Left hindlimb (tissue), 1 donor: ENCODE measurements around the gene FETUB.

Experiments used
- DNase-seq: peaks from one replicate; pipeline ENCODE4 v3.0.0-alpha.2; 2018

The FETUB gene

GRCh38 chr3:186638259-186638658 is 1.9 kb upstream of the FETUB start:
- DNase-seq = no peak

GRCh38 chr3:186640473-186640818 is 247 bp downstream of the FETUB start:
- no peak for DNase-seq

GRCh38 chr3:186640929-186641328 is 730 bp downstream of the FETUB start:
- no peak for DNase-seq

DNA sequence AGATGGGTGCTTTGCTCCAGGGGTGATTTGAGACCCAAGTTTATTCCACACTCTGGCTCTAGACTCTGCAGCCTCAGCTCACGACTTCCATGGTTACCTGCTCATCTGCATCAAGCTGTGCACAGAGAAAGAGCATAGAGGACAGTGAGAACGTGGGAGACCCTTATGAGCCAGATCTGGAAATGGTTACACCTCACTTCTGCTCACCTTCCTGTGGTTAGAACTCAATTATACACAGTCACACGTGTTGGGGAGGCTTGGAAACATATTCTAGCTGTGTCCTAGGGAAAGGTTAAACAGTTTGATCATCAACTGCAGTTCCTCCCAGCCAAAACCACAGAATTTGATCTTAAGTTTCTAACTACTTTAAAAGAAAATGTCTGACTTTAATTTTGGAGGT is 1.8 kb downstream of the FETUB start:
- no peak for DNase-seq

DNA sequence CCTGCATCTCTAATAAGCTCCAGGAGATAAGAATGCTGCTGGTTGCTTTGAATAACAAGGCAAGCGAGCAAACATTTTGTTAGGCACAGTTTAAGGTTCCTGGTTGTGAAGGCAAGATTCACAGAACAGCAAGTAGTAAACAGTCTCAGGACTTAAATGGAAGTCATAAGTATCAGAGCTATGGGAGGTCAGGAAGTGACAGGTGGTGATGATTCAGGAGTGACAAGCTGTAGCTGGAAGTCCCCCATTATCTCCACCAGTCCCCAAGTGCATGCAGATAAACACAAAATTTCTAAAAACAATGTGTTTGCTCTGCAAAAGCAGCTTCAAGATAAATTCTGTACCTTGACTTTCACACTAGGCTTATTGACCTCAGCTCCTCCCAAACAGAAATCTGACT is 3.3 kb downstream of the FETUB start:
- DNase-seq = no peak

DNA sequence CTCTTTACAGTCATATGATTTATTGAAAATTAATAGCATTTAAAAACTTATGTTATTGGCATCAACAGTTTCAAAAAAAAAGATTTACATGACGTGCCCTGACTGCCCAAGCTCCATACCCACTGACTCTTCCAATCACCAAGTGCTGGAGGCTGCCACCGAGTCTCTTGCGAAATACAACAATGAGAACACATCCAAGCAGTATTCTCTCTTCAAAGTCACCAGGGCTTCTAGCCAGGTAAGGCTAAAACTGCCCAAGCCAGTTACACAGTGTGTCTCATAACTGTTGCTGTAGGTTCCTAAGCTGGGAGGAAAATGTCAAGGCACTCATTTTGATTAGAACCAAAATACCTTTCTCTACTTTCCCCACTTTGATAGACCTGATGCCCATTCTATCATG is 4.5 kb downstream of the FETUB start:
- no peak for DNase-seq

DNA sequence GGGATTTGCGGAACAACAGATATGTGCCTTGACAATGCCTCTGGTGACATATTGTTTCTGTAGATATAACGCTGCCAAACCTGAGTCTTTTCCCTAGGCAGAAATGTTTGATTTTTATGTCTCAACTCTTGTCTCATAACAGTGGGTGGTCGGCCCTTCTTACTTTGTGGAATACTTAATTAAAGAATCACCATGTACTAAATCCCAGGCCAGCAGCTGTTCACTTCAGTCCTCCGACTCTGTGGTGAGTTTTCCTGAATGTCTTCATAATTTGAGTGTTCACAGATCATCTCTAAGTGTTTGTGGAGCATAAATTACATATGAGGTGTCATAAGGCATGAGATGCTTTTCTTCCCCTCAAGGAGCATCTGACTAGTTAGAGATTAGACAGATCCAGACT is 5.9 kb downstream of the FETUB start:
- DNase-seq = no peak

DNA sequence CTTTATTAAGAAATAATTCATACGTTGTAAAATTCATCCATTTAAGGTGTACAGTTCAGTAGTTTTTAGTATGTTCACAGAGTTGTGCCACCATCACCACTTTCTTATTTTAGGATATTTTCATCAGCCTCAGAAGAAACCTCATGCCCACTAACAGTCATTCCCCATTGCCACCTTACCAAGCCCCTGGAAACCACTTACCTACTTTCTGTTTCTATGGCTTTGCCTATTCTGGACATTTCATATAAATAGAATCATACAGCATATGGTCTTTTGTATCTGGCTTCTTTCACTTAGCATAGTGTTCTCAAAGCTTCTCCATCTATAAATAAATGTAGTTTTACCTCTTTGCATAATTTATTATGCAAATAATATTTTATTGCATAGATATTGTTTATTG is 6.6 kb downstream of the FETUB start:
- no peak for DNase-seq

DNA sequence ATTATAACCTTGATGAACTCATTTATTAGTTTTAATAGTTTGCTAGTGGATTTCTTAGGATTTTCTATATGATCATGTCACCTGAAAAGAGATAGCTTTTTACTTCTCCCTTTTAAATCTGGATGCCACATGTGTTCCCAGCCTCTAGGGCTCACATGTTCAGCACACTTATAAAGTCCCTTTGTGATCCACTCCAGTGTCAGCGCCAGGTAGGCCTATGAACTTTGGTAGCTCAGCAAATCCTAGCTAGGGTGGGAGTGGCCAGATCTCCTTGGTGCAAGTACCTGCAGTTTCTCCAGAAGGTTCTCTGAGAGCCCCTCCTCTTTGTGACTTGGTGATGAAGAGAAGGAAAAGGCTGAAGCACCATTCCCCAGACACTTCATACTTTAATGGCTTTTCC is 8.7 kb downstream of the FETUB start:
- no peak for DNase-seq

- DNase-seq = no peak
These were observed 11.5 kb downstream of the FETUB start for GRCh38 chr3:186651678-186652215.

- DNase-seq = no peak
These were observed 13.0 kb downstream of the FETUB start for GRCh38 chr3:186653080-186653707.

DNA sequence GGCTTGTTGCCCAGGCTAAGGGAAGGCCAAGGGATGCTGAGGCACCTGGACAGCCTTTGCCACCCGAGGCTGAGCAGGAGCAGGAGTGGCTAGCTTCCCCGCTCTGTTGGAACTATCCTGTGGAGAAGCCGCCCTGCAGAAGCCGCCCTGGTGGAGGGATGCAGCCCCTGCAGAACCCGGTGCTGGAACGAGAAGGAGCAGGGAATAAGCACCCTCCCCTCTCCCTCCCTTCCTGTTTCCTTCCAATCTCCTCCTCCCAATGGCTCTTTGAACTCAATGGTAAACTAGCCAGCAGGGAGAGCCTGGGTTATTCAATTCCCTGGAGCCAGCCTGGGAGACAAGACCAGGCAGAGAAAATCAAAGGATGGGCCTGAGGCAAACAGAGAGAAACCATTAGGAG is 13.8 kb downstream of the FETUB start:
- no peak for DNase-seq

DNA sequence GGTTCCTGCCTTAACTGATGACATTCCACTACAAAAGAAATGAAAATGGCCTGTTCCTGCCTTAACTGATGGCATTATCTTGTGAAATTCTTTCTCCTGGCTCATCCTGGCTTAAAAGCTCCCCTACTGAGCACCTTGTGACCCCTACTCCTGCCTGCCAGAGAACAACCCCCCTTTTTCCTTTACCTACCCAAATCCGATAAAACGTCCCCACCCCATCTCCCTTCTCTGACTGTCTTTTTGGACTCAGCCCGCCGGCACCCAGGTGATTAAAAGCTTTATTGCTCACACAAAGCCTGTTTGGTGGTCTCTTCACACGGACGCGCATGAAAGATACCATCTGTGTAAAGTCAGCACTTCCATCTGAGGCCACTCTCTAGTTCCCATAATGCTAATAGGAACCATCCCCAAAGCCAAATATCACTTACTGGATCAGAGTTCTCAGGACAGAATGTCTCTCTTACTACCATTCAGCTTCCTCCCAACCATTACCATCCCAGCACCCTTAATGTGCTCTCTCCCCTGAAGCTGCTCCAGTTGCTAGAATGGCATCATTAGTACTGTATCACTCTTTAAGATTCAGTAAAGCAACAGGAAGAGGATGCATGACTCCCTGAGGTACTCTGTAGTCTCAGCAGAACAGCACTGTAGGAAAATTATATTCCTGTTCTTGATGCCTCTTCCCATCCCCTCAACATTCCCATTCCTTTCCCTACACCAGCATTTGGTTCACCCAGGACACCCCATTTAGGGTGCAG is 23.3 kb downstream of the FETUB start:
- no peak for DNase-seq

DNA sequence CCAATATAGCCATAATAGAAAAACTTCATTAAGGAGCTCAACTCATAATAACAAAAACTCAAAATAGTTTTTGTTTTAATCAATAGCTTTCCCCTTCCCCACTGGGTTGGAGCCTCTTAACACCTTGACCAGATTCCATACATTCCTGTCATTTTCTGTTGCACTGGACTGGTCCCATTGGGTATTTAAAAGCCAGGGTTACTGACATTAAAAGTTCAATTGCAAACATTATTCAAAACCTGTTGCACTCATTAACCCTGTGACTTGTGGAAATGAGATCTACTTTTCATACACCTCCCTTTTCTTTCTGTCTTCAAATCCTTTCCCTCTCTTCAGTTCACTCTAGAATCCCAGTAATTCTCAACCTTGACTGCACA is 23.9 kb downstream of the FETUB start:
- DNase-seq = no peak

GRCh38 chr3:186664506-186664905 is 24.3 kb downstream of the FETUB start:
- no peak for DNase-seq

DNA sequence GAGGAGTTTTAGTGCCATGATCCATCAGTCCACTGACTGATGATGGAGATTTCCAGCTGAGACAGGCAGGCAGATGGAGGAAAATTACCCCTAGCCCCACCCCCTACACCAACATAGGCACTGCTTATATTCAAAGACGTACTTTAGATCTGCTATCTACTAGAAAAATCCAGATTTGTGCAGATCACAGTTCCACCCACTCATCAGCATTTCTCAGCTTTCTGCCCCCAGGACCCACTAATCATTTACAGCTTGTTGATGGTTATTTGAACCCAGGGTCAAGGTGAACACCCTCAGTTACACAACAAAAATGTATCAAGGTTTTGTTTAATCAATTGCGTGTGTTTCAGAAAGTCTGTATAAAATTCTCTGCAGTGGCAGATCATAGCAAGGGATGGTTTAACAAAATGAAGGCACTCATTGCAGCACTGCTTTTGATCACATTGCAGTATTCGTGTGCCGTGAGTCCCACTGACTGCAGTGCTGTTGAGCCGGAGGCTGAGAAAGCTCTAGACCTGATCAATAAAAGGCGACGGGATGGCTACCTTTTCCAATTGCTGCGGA is 25.5 kb downstream of the FETUB start, which contains the start of gene HRG:
Gene HRG (plus strand): TSS at position 390 of the 564 bp plus-strand sequence. CDS start 18 bp downstream, at position 408.
- DNase-seq = no peak

DNA sequence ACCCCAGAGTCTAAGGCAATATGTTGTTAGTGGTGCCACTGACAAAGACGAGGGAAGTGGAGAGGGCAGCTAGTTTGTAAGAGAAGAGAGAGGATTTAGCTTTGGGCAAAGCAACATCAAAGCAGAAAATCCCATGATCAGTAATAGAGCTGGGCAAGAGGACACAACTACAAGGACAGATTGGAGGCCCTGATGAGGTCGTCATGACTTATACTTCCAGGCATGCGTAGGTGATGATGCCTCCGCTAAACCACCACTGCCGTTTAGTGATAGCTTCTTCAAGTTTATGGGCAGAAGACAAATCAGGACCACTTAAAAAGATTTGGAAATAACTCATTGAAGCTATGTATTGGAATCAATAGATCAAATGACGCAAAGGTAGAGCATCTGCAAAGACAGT is 28.2 kb downstream of the FETUB start:
- DNase-seq = no peak

DNA sequence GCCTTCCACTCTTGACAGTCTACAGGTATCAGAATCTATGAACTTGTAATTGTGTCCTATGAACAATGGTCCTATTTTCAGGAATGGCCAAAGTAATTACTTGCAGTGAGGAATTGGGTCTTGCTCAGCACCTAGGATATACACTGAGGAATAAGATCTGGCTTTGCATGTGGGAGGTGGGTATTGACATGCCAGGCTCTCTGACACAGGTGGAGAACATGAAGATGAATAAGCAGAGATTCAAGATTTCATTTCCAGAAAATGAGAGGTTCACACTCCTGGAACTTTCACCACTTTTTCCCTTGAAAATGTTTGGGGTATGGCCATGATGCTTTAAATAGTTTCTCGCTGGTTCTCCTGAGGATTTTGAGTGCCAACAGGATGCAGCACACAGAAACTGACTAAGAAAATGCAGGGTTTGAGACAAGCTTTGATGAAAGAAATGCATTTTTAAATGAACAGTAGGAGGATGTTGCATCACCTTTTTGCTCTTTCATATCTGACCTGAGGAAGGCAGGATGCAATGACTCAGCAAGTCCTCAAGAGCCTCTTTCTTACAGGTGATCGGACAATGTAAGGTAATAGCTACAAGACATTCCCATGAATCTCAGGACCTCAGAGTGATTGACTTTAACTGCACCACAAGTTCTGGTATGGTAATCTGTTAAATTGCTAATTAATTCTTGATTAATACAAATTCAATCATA is 29.3 kb downstream of the FETUB start:
- no peak for DNase-seq

- no peak for DNase-seq
These were observed 30.0 kb downstream of the FETUB start for GRCh38 chr3:186670155-186670554.

GRCh38 chr3:186671051-186671450 is 30.9 kb downstream of the FETUB start:
- no peak for DNase-seq

GRCh38 chr3:186678604-186679003 is 38.4 kb downstream of the FETUB start:
- no peak for DNase-seq

GRCh38 chr3:186679151-186679550 is 39.0 kb downstream of the FETUB start:
- no peak for DNase-seq

DNA sequence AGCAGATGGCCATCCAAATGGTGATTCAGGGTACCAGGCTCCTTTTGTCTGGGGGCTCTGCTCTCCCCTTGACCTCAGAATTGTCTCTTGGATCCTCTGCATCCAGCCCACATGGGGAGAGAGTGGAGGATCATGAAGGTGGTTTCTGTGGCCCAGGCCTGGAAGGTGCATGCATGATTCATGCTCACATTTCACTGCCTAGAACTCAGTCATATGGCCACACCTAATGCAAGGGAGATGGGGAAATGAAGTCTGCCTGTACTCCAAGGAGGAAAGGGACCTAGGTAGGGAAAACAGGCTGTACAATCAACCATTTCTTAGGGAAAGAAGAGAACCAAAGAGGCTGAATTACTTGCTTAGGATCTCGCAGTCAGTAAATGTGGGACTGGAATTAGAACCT is 40.7 kb downstream of the FETUB start:
- DNase-seq = no peak

- DNase-seq = no peak
These were observed 42.6 kb downstream of the FETUB start for GRCh38 chr3:186682812-186683211.
